Fibroblast of lung (primary cell): ENCODE results near the gene DYNAP.

ENCODE experiments used
- CTCF ChIP-seq, 2 donors: IDR thresholded peaks in 1 of 2; conservative IDR thresholded peaks in 1 of 2; 1 replicate in 1 of 2; 2 replicates in 1 of 2; pipeline ENCODE4 v1.5.1; 2011 to 2012; ENCODE audit warnings: low read length in 2 of 2, control low read depth in 1 of 2, inconsistent platforms in 1 of 2, low read depth in 1 of 2, mild to moderate bottlenecking in 1 of 2
- EZH2 ChIP-seq: IDR thresholded peaks from 2 replicates; pipeline ENCODE4 v1.5.1; 2012; ENCODE audit warnings: low read length, control low read depth, mild to moderate bottlenecking; ENCODE audit errors: missing control alignments

GRCh38 chr18:54608028-54608642 lies 17.1 kb downstream of the DYNAP start:
- TF ChIP-seq CTCF (conservative IDR thresholded peaks at IDR 0.05 in 1 of 2, IDR thresholded peaks at IDR 0.05 in 1 of 2; ENCODE audit: low read depth in 1 of 2, low read length in 2 of 2) (no peak), EZH2 (no peak)
